Skin epidermis (tissue), 12 donors: ENCODE results near the gene PGS1.

Experiments
- H3K27ac ChIP-seq, 21 experiments: fragments of 200-600 bp; sonication (generic) in 11 of 21; one replicate each; pipeline ENCODE4 v1.5.0; 2020; ENCODE audit warnings: mild to moderate bottlenecking in 3 of 21, inconsistent platforms in 2 of 21, moderate library complexity in 2 of 21
- H3K4me3 ChIP-seq, 7 experiments: fragments of 200-600 bp; sonication (generic) in 2 of 7; one replicate each; pipeline ENCODE4 v1.5.0; 2020; ENCODE audit warnings: inconsistent platforms in 2 of 7, mild to moderate bottlenecking in 2 of 7, moderate library complexity in 1 of 7

PGS1 gene

DNA sequence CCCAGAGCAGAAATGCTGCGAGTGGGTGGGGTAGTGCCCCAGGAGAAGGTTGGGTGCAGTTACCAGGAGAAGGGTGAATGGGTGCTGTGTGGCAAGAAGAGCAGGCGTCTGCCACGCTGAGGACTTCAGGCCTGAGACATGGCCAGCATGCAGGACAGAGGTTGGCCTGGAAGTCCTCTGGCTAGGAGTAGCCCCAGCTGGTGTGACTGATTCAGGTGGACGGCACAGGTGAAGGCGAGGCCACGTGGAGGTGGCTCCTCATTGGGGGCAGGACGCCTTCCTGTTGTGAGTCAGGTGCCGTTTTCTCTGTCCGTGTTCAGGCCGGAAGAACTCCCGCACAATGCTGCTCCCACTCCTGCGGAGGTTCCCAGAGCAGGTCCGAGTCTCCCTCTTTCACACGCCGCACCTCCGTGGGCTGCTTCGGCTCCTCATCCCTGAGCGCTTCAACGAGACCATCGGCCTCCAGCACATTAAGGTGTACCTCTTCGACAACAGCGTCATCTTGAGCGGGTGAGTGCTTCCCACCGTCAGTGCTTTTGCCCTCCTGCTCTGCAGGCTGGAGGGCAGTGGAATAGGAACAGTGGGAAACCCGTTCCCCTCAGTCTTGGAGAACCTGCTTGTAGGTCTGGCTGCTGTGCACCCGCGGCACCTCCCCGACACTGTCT, 20.7 kb downstream of the PGS1 start:
- Histone ChIP-seq H3K4me3 (no peak overlapping the region), H3K27ac (no peak overlapping the region)

DNA sequence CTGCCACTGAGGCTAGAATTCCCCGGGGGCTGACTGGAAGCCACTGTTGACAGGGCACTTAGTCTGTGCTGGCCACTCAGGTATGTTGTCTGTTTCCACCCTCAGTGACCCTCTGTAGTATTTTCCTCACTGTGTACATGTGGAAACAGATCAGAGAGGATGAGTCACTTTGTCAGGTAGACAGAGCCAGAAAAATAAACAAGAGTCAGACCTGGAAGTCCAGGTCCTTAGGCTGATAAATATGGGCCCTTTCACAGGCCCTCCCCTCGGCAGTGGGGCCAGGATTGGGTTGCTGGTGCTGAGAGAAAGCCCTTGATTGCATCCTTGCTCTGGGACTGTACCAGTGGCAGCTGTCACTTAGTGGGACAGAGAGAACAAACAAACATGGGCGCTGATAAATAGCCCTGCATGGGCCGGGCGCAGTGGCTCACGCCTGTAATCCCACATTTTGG, 21.3 kb downstream of the PGS1 start:
- H3K4me3 ChIP-seq, result no peak overlapping the region
- H3K27ac ChIP-seq, result no peak overlapping the region

DNA sequence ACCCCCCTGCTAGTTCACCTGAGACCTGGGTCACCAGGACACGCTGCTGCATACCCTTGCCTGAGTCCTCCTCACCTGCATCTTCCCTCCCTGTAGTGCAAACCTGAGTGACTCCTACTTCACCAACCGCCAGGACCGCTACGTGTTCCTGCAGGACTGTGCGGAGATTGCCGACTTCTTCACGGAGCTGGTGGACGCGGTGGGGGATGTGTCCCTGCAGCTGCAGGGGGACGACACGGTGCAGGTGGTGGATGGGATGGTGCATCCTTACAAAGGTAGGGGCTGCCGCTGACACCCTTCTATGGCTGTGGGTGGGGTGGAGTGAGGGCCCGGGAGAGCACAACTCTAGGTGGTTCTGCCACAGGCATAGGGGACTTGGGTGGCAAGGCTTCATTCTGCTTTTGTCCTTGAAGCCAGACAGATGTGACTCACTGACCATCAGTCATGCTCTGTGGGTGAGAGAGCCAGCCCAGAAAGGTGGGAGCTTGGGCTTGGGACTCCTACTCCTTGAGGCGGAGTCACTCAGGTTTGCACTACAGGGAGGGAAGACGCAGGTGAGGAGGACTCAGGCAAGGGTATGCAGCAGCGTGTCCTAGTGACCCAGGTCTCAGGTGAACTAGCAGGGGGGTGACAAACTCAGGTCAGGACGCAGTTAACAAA, 22.3 kb downstream of the PGS1 start:
- no peak overlapping the region for H3K27ac ChIP-seq
- H3K4me3 ChIP-seq, result no peak overlapping the region

DNA sequence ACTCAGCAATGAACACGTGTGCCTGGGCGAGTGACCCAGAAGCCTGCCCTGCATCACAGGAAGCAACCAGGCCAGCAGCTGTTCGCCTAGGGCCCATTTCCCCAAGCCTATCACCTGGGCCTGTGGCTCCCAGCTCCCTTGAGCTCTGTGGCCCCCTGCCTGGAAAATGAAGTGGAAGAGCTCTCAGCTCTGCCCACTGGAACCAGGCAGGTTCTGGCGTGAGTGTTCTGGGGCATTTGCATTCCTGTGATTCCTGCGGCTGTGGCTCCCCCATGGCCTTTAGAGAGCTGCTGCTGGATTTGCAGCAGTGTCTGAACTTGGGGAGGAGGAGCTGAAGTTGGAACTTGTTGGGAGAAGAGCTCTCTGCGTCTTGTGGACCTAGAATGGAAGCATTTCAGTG, 22.8 kb downstream of the PGS1 start:
- H3K4me3 ChIP-seq, result no peak overlapping the region
- H3K27ac ChIP-seq, result peak overlapping the region in 2 of 21 experiments; percentile 5 to 24

DNA sequence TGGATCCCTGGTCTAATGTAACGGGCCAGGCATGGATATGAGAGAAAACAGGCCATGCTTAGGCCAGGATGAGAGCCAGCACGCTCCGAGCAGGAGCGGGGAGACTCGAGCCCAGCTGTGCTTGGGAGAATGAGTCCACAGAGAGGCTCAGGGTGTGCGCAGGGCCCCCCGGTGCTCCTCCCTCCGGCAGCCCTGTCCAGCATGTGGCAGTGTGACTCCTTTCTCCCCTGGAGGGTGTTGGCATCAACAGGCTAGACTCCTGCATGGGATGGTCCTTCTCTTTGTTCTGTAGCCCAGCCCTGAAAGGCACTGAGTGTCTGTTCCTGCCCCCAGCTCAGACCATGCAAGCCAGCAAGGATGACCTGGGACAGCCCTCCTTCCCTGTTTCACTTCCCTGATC, 23.4 kb downstream of the PGS1 start:
- Histone ChIP-seq H3K4me3 (no peak overlapping the region), H3K27ac (peak overlapping the region in 2 of 21 experiments; percentile 5 to 24)

DNA sequence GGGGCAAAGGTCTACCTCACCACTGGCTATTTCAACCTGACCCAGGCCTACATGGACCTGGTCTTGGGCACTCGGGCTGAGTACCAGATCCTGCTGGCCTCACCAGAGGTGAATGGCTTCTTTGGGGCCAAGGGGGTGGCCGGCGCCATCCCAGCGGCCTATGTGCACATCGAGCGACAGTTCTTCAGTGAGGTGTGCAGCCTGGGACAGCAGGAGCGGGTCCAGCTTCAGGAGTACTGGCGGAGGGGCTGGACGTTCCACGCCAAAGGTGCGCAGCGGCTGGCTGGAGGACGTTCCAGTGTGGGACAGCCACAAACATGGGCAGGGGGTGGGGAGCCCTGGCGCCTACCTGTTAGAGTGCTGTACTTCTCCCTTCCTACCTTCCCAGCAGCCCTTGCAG, 25.4 kb downstream of the PGS1 start:
- H3K4me3 ChIP-seq, result no peak overlapping the region
- H3K27ac ChIP-seq, result no peak overlapping the region

DNA sequence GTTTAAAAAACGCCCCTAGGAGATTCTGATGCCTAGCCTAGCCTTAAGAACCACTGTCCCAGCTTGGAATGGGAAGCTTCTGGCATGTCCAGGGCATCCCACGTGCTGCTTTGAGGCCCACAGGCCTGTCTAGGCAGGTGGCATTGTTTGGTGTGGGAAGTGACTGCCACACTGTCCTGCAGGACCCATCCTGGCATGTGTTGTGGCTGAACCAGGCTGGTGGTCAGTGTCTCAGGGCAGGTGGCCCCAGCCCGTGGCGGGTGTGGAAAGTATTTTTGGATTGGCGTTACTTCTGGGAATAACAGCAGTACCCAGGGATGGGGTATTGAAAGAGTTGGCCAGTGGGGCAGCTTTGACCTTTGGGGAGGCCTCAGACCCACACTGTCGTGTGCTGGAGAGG, 27.9 kb downstream of the PGS1 start:
- Histone ChIP-seq H3K27ac (peak overlapping the region in 1 of 21 experiments; percentile 9), H3K4me3 (no peak overlapping the region)

GRCh38 chr17:78406920-78407319, 28.5 kb downstream of the PGS1 start:
- no peak overlapping the region for H3K4me3 ChIP-seq
- peak overlapping the region in 3 of 21 experiments; percentile 2 to 3 (median 2) for H3K27ac ChIP-seq

GRCh38 chr17:78407387-78408000, 29.0 kb downstream of the PGS1 start:
- Histone ChIP-seq H3K4me3 (no peak overlapping the region), H3K27ac (peak overlapping the region in 4 of 21 experiments; percentile 2 to 7 (median 2))

DNA sequence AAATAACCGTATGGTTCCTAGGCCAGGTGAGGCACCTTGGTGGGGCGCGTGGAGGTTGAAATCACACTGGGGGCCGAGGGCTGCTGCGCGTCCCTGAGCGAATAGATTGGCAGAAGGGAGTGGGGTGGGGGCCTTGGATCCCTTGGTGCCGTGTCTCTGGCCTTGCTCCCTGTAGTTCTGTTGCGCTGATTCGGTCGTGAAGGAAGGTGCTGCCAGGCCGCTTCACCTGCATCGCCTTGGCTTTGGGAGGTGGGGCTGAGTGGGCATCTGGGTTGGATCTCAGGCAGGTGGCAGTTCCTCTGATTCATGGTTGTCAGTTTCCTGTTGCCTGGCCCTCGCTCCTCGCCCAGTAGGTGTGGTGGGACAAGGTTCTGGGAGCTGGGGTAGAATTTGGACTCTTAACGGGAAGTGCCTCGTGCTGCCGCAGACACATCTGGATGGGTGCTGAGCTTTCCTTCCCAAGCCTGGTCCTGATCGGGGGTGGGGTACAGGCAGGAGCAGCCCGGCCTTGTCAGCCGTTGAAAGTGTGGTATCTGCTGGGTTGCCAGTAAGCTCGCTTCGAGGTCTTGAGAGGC, 30.1 kb downstream of the PGS1 start:
- Histone ChIP-seq H3K4me3 (no peak overlapping the region), H3K27ac (peak overlapping the region in 2 of 21 experiments; percentile 28 to 41)

DNA sequence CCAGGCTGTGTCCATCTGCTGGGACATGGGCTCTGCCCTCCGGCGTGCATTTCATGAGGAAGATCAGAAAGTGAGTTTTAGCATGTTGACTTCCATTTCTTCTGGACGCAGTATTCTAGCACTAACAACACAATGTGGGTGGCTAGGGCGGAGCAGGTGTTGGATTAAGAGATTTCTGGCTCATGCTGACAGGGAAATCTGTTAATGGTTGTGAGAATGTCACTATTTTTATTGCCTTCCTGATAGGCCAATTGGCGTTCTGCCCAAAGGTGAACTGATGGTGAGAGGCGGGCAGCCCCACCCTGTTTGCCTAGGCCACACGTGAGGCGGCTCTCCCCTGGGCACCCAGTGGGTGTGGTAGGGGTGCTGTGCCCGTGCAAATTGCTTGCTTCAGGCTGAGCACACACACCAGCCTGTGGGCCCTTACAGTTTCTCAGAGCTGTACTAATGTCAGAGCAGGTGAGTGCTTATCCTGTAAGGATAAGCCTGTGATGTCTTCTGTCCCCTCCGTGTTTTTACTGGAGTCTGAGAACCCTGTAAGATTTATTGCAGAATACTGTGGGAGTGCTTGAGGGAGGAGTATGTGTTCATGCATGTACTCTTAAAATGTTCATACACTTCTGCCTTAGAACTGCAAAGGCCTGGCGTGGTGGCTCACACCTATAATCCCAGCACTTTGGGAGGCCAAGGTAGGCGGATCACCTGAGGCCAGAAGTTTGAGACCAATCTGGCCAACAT, 30.9 kb downstream of the PGS1 start:
- H3K27ac ChIP-seq, result peak overlapping the region in 3 of 21 experiments; percentile 28 to 44 (median 41)
- no peak overlapping the region for H3K4me3 ChIP-seq

GRCh38 chr17:78411241-78411857, 32.9 kb downstream of the PGS1 start:
- Histone ChIP-seq H3K27ac (peak overlapping the region in 5 of 21 experiments; percentile 10 to 89 (median 31)), H3K4me3 (no peak overlapping the region)

- H3K4me3 ChIP-seq, result no peak overlapping the region
- H3K27ac ChIP-seq, result peak overlapping the region in 12 of 21 experiments; percentile 2 to 89 (median 55)
These were observed 34.0 kb downstream of the PGS1 start for GRCh38 chr17:78412403-78412802.

- H3K4me3 ChIP-seq, result no peak overlapping the region
- H3K27ac ChIP-seq, result peak overlapping the region in 19 of 21 experiments; percentile 2 to 89 (median 64)
These were observed 36.0 kb downstream of the PGS1 start for GRCh38 chr17:78414178-78415162.

- Histone ChIP-seq H3K4me3 (no peak overlapping the region), H3K27ac (peak overlapping the region in 20 of 21 experiments; percentile 38 to 89 (median 80))
These were observed 37.6 kb downstream of the PGS1 start for GRCh38 chr17:78415821-78416711.

DNA sequence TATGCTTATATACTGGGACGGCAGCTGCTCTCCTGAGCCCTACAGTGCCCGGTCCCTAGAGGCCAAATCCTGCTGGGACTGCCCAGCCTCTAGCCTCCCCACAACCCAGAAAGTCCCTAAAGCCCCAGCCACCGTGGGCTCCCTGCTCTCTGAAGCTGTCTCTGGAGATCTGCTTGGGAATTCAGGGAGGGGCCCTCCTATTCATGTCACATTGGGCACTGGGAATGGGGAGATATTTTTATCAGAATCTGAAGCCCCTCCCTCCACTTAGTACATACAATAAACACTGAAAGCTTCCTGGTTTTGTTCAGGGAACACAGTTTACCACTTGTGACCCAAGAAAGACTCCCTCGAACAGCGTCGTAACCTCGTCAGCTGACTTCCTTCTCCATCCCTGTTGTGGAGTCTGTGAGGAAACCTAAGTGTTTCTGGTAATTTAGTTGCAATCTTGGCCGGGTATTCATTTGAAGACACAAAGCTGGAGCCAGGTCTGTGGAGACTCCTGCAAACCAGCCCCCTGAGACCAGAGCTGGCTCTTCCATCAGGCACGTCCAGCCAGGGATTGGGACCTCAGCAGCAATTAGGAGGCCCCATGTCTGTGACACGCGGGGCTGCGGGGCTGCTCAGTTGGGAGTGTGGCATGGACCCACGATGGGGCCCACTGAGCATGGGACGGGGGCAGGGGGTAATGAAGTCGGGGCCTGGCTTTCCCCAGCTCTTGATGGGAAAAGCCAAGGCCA, 38.5 kb downstream of the PGS1 start:
- Histone ChIP-seq H3K27ac (peak overlapping the region in 20 of 21 experiments; percentile 48 to 89 (median 80)), H3K4me3 (no peak overlapping the region)
